ENCODE data around the gene KCNG2.

DNA sequence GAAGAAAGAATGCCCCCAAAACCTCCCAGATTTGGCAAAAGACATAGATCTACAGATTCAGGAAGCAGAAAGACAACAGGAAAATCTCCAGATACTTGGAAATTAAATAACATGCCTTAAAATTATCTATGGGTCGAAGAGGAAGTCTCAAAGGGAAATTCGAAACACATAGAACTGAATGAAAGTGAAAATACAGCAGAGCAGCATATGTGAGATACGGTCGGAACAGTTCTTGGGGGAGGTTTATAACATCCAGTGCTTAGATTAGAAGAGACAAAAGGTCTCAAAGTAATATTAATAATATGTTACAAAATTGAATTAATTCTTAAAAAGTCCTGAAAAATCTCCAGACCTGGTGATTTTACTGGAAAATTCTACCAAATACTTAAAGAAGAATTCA, 14.3 kb downstream of the KCNG2 start:
- TF ChIP-seq, protein P1, sequence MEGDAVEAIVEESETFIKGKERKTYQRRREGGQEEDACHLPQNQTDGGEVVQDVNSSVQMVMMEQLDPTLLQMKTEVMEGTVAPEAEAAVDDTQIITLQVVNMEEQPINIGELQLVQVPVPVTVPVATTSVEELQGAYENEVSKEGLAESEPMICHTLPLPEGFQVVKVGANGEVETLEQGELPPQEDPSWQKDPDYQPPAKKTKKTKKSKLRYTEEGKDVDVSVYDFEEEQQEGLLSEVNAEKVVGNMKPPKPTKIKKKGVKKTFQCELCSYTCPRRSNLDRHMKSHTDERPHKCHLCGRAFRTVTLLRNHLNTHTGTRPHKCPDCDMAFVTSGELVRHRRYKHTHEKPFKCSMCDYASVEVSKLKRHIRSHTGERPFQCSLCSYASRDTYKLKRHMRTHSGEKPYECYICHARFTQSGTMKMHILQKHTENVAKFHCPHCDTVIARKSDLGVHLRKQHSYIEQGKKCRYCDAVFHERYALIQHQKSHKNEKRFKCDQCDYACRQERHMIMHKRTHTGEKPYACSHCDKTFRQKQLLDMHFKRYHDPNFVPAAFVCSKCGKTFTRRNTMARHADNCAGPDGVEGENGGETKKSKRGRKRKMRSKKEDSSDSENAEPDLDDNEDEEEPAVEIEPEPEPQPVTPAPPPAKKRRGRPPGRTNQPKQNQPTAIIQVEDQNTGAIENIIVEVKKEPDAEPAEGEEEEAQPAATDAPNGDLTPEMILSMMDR (conservative IDR thresholded peaks at IDR 0.05; ENCODE audit: low read length), result no peak
- no peak for TF ChIP-seq EZH2phosphoT487 (IDR thresholded peaks at IDR 0.05; ENCODE audit: borderline replicate concordance)

Data from Loucy (cell line).